Measurements from ENCODE around the gene APRT.
A peak's percentile ranks its signal among the peaks of the same experiment; 100 is the strongest.
"Not testable (repeated sequence)": the region's sequence is repeated elsewhere in the genome, so short reads cannot be mapped to it uniquely, and the experiment has no call there.

The APRT gene

DNA sequence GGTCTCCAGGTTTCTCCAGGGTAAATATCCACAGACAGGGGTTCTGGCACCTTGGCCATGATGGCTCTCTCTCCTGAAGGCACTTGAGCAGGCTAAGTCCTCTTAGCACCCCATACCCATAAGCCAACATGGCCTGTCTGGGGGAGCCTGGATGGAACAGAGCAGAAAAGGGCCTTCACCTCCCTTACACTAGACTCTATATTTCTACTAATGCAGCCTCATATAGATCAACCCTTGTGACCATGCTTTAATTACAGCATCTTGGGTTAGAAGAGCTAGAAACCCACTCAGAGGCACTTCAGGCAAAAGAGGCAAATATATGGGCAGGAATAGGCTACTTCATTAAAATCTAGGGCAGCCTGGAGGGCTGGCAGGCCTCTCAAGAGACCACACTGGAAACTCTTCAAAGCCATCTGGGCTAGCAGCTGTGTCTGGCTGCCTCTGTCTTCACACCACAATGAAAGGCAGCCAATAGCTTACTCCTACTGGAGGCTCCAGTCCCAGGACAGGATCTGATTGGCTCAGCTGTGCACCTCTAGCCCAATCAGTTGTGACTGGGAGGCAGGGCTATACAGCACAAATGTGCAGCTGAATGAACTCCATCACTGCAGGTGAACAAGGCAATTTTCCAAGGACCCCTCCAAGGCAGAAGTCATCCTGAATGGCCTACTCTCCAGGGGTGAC, 12.8 kb downstream of the APRT start:
- no peak for DNase-seq
- intact Hi-C loops (cut with DNase I): no loop called here

DNA sequence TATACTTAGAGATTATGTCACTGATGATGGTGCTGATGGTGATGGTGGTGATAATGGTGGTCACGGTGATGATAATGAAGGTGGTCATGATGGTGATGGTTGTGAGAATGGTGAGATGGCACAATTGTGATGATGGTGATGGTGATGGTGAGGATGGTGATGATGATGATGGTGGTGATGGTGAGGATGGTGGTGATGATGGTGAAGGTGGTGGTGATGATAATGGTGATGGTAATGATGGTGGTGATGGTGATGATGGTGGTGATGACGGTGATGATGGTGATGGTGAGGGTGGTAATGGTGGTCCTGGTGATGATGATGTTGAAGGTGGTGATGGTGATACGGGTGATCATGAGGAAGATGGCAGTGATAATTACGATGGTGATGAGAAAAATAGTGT, 13.7 kb downstream of the APRT start:
- DNase-seq: no peak
- intact Hi-C loops (cut with DNase I): no loop called here

DNA sequence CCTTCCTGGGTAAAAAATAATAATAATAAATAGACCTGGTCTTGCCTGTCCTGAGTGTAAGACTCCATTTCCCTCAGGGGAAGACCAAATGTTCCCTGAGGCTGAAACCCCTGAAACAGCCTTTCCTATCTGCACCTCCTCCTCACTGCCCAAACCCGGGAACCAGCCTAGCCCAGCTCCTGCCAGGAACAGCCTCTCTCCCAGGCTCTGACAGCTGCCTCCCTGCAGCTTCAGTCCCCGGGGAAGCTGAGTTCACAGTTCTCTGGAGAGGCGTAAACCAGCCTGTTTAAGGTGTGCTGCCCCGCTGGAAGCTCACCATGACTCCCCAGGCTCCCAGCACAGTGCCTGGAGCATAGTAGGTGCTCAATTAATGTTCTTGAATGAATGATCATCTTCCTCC, 15.4 kb downstream of the APRT start:
- no peak for DNase-seq
- intact Hi-C loops (cut with DNase I): no loop called here

DNA sequence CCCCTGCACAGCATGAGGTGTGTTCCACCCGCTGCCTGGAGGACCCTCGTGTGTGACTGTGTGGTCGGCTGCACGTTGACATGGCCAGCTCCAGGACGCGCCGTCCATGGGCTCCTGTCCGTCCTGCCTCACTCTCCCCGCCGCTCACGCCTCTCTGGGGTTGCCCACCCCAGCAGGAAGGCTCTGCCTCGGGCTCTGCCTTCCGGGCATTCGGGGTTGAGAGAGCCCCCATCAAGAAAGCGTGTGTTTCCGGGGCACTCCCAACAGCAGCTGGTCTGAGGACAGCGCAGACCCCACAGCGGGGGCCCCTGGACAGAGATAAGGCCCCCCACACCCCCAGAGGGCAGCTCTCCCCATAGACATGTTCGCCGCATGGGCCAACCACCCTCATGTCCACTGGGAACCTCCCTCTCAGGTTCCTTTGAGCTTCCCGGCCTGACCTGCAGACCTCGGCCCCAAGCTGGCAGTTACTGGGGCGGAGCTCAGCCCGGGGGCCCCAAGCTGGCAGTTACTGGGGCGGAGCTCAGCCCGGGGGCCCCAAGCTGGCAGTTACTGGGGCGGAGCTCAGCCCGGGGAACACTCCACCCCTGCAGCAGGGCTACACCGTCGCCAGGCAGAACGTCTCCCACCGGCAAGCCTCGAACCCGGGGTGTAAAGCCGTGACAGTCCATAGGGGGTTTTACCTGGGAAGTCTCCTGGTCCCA, 18.3 kb downstream of the APRT start:
- intact Hi-C loops (cut with DNase I): no loop called here
- DNase-seq: no peak

DNA sequence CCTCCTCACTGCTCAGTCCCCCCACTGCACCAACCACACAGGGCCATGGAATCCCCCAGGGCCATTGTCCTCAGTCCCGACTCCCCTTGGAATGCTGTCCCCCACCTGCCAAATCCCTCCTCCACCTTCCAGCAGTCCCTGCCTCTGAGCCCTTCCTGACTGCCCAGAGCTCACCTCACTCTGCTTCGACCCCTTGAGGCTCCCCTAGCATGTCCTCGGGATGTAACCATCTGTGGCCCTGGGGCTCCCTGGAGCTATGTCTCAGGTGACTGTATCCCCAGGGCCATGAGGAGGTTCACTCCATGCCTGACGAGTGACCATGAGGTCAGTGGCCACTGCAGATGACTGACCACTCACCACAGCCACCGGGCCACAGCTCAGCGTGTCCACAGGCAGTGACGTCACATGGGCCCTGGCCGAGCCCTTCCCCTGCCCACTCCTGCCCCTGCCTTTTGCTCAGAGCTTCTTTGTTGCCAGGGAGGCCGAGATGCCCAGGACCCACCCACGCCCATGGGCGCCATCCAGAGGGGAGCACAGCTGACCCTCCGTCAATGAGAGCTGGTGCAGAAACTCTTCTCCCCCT, 19.0 kb downstream of the APRT start:
- no peak for DNase-seq
- intact Hi-C loops (cut with DNase I): no loop called here

DNA sequence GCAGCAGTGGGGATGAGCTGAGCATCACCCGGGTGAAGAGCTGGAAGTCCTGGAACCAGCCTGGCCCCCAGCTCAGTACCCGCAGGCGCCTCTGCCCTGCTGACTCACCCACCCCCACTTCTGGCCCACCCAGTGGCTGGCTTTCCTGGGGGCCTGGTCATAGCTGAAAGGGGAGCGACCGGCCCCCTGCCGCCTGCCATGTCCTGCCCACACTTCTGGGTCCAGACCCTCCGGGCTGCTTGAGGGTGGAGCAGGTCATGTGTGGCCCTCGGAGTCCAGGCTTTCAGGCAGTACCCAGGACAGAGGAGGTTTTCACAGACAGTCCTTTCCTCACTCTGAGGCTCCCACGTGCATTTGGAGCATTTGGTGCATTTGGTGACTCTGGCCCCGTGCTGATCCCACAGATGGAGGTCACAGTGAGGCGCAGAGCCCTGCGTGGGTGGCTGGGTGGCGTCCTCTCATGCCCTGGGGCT, 19.6 kb downstream of the APRT start:
- DNase-seq: no peak
- intact Hi-C loops (cut with DNase I): no loop called here

DNA sequence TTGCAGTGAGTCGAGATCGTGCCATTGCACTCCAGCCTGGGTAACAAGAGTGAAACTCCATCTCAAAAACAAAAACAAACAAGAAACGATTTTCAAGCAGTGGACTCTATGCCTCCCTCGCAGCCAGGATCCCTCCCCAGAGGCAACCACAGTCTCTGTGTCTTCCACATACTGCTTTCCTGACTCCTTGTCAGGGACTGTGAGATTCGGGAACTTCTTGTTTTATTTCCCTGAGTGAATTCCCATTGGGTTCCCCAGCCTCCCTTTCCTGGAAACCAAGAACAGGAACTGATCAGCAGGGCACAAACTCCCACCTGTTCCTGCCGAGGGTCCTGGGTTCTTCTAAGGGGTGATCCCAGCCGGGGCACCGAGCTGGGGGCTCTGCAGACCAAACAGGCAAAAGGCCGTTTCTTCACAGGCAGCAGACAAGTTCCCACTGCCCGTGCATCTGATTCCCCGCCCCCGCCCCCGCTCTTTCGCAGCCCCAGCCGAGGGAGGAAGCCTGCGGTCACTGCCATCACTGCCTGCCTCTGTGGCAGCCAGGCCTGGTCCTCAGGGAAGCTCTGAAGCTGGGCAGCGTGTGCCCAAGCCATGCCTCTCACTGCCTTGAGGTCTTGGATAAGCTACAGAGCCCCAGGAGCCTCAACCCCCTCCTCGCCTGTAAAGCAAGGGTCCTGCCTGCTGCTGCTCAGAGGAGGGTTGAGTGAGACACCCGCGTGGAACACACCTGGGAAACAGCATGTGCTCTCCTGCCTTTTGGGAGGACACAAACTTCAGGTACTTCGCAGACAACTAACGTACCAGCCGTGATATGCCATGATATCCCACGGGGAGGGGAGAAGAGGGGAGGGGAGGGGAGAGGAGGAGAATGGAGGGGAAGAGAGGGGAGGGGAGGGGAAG, 21.2 kb downstream of the APRT start:
- intact Hi-C loops (cut with DNase I): no loop called here
- DNase-seq: peak in 3 of 42 donors; percentile 49 to 53 (median 51)

DNA sequence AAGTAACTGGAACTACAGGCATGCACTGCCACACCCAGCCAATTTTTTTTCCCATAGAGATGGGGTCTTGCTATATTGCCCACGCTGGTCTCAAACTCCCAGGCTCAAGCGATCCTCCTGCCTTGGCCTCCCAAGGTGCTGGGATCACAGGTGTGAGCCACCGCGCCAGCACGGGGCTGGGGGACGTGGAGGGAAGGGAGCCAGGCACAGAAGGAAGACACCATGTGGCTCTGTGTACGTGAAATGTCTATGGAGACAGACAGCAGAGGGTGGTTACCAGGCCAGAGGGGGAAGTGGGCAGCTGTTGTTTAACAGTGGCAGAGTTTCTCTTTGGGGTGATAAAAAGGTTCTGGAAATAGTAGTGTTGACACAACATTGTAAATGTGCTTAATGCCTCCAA, 22.1 kb downstream of the APRT start:
- peak in 1 of 42 donors; percentile 40 for DNase-seq
- intact Hi-C loops (cut with DNase I): loop anchor here (2.0 kb wide), 1 partner anchor 47 kb away; no protein-coding TSS in a partner anchor

DNA sequence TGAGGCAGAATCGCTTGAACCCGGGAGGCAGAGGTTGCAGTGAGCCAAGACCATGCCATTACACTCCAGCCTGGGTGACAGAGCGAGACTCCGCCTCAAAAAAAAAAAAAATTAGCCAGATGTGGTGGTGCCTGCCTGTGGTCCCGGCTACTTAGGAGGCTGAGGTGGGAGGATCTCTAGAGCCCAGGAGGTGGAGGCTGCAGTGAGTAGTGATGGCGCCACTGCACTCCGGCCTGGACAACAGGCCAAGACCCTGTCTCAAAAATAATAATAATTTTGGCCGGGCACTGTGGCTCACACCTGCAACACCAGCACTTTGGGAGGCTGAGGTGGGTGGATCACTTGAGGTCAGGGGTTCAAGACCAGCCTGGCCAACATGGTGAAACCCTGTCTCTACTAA, 23.0 kb downstream of the APRT start:
- not testable (repeated sequence) for DNase-seq
- intact Hi-C loops (cut with DNase I): loop anchor here (2.0 kb wide), 1 partner anchor 46 kb away; no protein-coding TSS in a partner anchor

DNA sequence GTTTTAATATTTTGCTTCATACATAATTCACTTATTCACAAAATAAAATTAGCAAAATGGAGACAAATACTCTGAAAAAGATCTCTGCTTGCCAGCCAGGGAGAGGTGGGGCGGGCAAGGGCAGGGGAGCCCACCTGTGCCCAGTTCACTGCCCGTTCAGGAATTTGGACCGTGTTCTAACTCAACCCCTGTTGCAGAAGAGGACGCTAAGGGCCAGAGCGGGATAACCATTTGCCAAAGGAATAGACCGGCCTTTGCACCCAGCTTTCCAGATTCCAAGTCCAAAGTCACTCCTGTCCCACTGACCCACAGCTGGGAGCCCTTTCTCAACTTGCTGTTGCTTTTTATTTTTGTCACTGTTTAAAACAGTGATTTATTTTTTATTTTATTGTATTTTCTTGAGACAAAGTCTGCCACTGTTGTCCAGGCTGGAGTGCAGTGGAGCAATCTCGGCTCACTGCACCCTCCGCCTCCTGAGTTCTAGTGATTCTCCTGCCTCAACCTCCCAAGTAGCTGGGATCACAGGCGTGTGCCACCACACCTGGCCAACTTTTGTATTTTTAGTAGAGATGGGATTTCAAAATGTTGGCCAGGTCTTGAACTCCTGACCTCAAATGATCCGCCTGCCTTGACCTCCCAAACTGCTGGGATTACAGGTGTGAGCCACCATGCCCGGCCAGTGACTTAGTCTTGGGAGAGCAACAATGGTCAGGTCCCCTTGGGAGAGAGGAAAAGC, 24.0 kb downstream of the APRT start:
- intact Hi-C loops (cut with DNase I): loop anchor here (2.0 kb wide), 1 partner anchor 45 kb away; no protein-coding TSS in a partner anchor
- no peak for DNase-seq

DNA sequence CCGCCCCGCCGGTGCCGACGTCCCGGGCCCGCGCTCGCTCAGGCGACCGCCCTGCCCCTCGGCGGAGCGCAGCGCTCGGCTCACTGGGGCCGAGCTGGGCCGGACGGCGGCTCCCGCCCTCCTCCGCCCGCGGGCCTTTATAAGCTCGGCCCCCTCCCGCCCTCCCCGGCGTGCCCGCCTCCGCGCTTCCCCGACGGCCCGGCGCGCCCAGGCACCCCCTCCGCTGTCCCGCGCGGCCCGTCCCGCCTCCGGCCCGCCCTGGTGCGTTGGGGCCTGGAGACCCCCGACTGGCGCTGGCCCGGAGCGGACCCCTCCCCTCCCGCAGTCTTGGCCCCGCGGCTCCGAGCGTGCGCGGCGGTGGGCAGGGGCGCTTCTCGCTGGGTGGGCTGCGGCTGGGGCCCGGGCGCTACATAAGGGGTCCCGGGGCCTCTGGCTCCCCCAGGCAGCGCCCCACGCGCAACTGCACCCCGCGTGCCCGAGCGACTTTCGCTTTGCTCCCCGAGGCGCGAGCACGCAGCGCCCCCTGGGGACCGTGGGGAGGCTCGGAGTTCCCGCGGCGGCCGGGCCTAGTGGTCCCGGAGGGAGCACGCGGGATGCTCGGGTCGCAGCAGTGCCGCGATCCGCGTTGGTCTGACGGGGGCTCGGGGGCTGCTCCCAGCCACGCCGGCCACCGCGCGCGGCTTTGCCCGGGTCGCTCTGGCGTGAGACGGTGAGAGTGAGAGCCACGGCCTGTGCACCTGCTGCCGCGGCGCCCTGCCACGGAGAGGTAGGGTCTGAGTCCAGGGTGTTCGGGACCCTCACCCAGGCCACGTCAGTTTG, 26.4 kb downstream of the APRT start, which contains the start of gene PIEZO1:
Gene PIEZO1 (minus strand): TSS at position 115 of the 819 bp plus-strand sequence. CDS start 256 bp downstream, outside the sequence.
- intact Hi-C loops (cut with DNase I): loop anchor here (2.0 kb wide), 1 partner anchor 49 kb away; no protein-coding TSS in a partner anchor
- peak in 41 of 42 donors; percentile 33 to 90 (median 77) for DNase-seq

DNA sequence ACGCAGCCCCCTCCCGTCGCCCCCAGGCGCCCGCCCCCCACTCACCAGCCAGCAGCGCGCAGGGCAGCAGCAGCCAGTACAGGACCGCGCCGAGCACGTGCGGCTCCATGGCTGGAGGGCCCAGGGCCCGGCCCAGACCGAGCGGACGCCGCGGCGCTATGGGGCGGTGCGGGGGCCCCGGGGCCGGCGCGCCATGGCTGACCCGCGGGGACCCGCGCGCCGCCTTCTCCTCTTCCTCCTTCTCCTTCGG, 26.9 kb downstream of the APRT start:
- DNase-seq: no peak
- intact Hi-C loops (cut with DNase I): loop anchor here (2.0 kb wide), 1 partner anchor 48 kb away; no protein-coding TSS in a partner anchor

DNA sequence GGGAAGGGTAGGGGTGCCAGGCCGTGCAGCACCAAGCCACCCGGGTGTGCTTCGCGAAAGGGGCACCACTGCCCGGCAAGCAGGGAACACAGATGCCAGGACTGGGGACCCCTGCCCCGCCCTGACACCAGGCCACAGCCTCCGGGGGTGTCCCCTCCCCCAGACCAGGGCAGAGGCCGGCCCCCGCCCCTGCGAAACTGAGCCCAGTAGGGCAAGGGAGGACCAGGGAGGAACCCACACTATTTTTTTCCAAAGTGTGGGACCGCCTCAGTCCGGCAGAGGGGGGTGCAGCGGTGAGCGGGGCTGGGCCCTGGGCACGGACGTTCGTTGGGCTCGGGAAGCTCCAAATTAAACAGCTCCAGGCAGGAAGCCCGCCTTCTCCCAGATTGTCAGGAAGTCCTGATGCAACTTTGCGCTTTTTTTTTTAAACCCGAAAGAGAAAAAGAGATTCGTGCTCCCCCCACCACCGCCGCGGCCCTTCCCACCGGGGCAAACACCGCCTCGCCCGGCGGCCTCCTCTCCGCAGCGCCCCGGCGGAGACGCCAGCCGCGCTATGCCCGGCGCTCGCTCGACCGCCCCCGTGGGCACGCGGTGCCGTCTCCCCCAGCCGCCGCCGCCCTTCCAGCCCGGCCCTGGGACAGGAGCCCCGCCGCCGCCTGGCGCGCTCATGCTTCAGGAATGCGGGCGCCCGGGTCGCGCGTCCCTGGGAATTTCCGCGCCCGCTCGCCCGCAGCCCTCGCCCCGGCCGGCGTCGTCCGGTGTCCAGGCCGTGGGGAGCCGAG, 27.5 kb downstream of the APRT start:
- peak in 14 of 42 donors; percentile 35 to 69 (median 50) for DNase-seq
- intact Hi-C loops (cut with DNase I): loop anchor here (2.0 kb wide), 1 partner anchor 47 kb away; no protein-coding TSS in a partner anchor

DNA sequence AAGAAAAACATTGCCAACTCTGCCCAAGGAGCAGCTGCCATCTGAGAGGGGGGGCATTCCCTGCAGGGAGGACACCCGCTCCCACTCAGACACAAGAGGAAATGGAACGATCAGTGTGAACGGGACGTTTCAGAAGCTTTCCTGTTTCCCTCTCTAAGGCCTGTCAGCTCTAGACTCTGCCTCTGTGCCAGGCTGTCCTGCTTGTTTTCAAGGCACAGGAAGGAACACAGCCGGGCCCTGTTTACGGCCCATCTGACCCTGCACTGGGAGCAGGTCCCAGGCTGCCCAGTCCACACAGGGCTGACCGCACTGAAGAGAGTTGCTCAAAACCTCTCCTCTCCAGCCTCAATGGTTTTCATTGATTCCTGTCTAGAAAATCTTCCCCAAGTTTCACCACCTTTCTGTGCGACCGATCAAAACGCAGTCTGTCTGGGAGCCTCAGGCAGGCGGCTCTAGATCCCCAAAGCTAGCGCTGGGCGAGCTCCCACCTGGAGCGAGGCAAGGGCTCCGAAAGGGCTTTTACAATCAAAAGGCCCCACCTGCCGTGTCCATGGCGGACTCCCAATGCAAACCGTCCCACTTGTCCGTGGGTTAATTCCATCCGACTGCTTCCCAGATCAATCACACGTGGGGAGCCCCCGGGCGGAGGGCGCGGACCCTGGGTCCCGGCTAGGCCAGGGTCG, 28.2 kb downstream of the APRT start:
- peak in 40 of 42 donors; percentile 45 to 85 (median 70) for DNase-seq
- intact Hi-C loops (cut with DNase I): loop anchor here (2.0 kb wide), 1 partner anchor 47 kb away; no protein-coding TSS in a partner anchor

DNA sequence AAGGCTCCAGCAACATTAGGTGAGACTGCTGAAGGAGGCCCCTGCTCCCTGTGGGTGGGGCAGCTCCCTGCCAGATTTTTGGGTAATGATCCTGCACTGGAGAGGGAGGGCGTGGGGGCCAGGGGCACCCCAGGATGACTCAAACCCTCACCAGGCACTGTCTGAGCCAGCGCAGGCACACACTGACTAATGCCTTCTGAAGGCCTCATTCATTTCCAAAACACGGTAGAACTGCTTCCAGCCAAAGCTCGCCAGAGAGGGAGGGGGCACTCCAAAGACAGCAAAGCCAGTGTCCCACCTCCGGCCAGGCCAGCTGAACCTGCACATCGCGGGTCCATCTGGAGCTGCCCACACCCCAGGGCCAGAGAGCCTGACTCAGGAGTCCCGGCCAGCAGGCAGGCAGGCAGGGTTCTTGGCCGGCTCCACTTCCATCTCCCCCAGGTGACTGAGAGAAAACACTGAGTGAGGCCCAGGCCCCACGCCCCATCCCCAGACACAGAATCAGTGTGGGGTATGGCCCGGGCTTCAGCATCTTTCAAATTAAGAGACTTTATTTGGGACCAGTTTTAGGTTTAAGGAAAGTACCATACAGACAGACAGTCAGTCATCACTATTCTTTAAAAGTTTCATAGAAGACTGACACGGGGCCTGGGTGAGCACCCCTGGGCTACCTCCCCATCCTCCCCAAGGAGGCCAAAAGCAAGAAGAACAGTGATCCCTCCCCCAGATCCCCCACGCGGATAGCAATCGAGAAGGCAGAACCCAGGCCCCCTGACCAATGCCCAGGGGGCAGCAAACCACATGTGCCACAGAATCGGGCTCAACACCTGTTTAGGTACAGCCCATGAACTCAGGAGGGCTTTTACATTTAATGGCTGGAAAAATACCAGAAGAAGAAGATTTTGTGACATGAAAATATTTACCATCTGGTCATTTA, 29.0 kb downstream of the APRT start:
- DNase-seq: peak in 11 of 42 donors; percentile 25 to 84 (median 56)
- intact Hi-C loops (cut with DNase I): no loop called here
